NCI-H748 treated with DMSO at 0.1 percent for 48 hours (cell line): ENCODE data around the gene MARCHF5.
"Not testable (repeated sequence)": the region's sequence is repeated elsewhere in the genome, so short reads cannot be mapped to it uniquely, and the experiment has no call there.

ENCODE experiments used
- DNase-seq: peaks from one replicate; lab custom pipeline; 2025; lab: John Stamatoyannopoulos, UW

The MARCHF5 gene

GRCh38 chr10:92387289-92387940 is 96.4 kb downstream of the MARCHF5 start:
- DNase-seq = no peak

- DNase-seq = not testable (repeated sequence)
Measured at GRCh38 chr10:92393173-92393572, 102.2 kb downstream of the MARCHF5 start.

DNA sequence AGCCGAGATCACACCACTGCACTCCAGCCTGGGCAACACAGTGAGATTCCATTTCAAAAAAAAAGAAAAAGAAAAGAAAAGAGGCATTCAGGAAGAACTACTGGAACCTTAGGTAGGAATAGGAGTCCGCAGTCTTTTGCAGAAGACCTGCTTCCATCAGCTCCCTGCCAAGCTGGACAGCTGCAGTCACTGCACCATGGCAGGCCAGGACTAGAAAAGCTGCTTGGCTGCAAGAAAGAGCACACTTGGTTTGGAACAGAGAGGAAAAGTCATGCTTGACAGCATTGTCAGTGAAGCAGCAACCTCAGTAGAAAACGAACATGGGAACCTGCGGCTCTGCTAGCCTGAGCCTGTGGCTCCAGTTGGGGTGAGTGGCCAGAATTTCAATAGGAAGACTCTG is 104.3 kb downstream of the MARCHF5 start:
- DNase-seq = no peak

DNA sequence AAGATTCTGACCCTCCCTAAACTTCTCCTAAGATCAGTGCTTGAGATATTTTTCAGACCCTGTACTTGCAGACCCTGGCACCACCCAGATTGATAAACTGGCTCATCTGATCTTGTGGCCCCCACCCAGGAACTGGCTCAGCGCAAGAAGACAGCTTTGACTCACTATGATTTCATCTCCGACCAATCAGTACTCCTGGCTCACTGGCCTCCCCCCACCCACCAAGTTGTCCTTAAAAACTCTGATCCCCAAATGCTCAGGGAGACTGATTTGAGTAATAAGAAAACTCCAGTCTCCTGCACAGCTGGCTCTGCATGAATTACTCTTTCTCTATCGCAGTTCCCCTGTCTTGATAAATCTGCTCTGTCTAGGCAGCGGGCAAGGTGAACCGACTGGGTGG is 111.3 kb downstream of the MARCHF5 start:
- DNase-seq = not testable (repeated sequence)
